GM23338 (cell line): ENCODE measurements around the gene LRMDA. TPM values are rescaled to one million over a fixed set of nuclear protein-coding genes. Genes with fewer than 3 reads are reported as not detected.

Source experiments
- ATAC-seq: fragments of 200-7000 bp; cut with Tn5 transposase; 3 replicates; pipeline ENCODE4 v1.9.1; 2020
- DNase-seq: peaks from one replicate; pipeline ENCODE4 v3.0.0-alpha.2; 2015; ENCODE audit warnings: low spot score
- H2AFZ ChIP-seq: fragments of 200-600 bp; sonication (generic); 2 replicates; pipeline ENCODE4 v1.8.0; 2016; ENCODE audit warnings: antibody characterized with exemption, mild to moderate bottlenecking, moderate library complexity
- H3F3A ChIP-seq: fragments of 200-600 bp; sonication (generic); replicated peaks from 2 replicates; pipeline ENCODE4 v1.8.0; 2017; ENCODE audit warnings: antibody characterized with exemption, mixed run types, low read depth
- H3K27ac ChIP-seq: fragments of 200-600 bp; sonication (generic); 2 replicates; pipeline ENCODE4 v1.6.1; 2016; ENCODE audit warnings: low read depth
- H3K27me3 ChIP-seq: fragments of 200-600 bp; sonication (generic); 2 replicates; pipeline ENCODE4 v1.8.0; 2016; ENCODE audit warnings: mild to moderate bottlenecking, mixed run types, moderate library complexity; ENCODE audit not compliant: insufficient read depth
- H3K36me3 ChIP-seq: fragments of 200-600 bp; sonication (generic); 2 replicates; pipeline ENCODE4 v1.8.0; 2016; ENCODE audit warnings: mild to moderate bottlenecking; ENCODE audit not compliant: insufficient read depth
- H3K4me1 ChIP-seq: fragments of 200-600 bp; sonication (generic); 2 replicates; pipeline ENCODE4 v1.8.0; 2016; ENCODE audit warnings: mild to moderate bottlenecking, moderate library complexity; ENCODE audit not compliant: insufficient read depth
- H3K4me2 ChIP-seq: fragments of 200-600 bp; sonication (generic); 2 replicates; pipeline ENCODE4 v1.7.1; 2017; ENCODE audit warnings: mixed run types
- H3K4me3 ChIP-seq: fragments of 200-600 bp; sonication (generic); 2 replicates; pipeline ENCODE4 v1.6.1; 2016; ENCODE audit warnings: mixed run types
- H3K79me2 ChIP-seq: fragments of 200-600 bp; sonication (generic); replicated peaks from 2 replicates; pipeline ENCODE4 v1.8.0; 2017; ENCODE audit warnings: mild to moderate bottlenecking; ENCODE audit not compliant: insufficient read depth
- H3K9me2 ChIP-seq: fragments of 200-600 bp; sonication (generic); 2 replicates; pipeline ENCODE4 v1.8.0; 2017; ENCODE audit not compliant: insufficient read depth
- H4K20me1 ChIP-seq: fragments of 200-600 bp; sonication (generic); replicated peaks from 2 replicates; pipeline ENCODE4 v1.8.0; 2017; ENCODE audit warnings: mild to moderate bottlenecking; ENCODE audit not compliant: insufficient read depth
- H3K27ac Mint-ChIP-seq: 2 replicates; pipeline ENCODE4 v1.8.0; 2020; ENCODE audit warnings: inconsistent platforms, mild to moderate bottlenecking, moderate library complexity, mixed read lengths
- H3K27me3 Mint-ChIP-seq: 3 replicates; pipeline ENCODE4 v1.8.0; 2022; ENCODE audit warnings: low read depth, mild to moderate bottlenecking, moderate library complexity, mixed read lengths, inconsistent platforms; ENCODE audit not compliant: insufficient read depth, poor library complexity
- H3K36me3 Mint-ChIP-seq: 3 replicates; pipeline ENCODE4 v1.8.0; 2021; ENCODE audit warnings: low read depth, mild to moderate bottlenecking, inconsistent platforms, moderate library complexity, mixed read lengths
- H3K4me1 Mint-ChIP-seq: 3 replicates; pipeline ENCODE4 v1.8.0; 2020; ENCODE audit warnings: mild to moderate bottlenecking, inconsistent platforms, mixed read lengths
- H3K4me3 Mint-ChIP-seq: 3 replicates; pipeline ENCODE4 v1.8.0; 2021; ENCODE audit warnings: moderate library complexity, mild to moderate bottlenecking, inconsistent platforms, mixed read lengths
- H3K9me3 Mint-ChIP-seq: 3 replicates; pipeline ENCODE4 v1.8.0; 2020; ENCODE audit warnings: moderate library complexity, mild to moderate bottlenecking, inconsistent platforms, mixed read lengths
- CREB1 ChIP-seq: fragments of 250-450 bp; sonication (Bioruptor Pico); IDR thresholded peaks from 2 replicates; pipeline ENCODE4 v1.5.0; 2020; ENCODE audit warnings: low read depth, mild to moderate bottlenecking, moderate library complexity
- EZH2 ChIP-seq: fragments of 200-600 bp; sonication (generic); IDR thresholded peaks from one replicate; pipeline ENCODE4 v1.8.0; 2017; ENCODE audit warnings: antibody characterized with exemption, mild to moderate bottlenecking, low read depth; ENCODE audit not compliant: unreplicated experiment
- EZH2phosphoT487 ChIP-seq: fragments of 200-600 bp; sonication (generic); IDR thresholded peaks from one replicate; pipeline ENCODE4 v1.8.1; 2018; ENCODE audit warnings: antibody characterized with exemption; ENCODE audit not compliant: unreplicated experiment
- JUNB ChIP-seq: IDR thresholded peaks from one replicate; pipeline ENCODE4 v1.6.1; 2016; ENCODE audit warnings: antibody characterized with exemption; ENCODE audit not compliant: unreplicated experiment
- NANOG ChIP-seq: IDR thresholded peaks from 2 replicates; pipeline ENCODE4 v1.6.1; 2016; ENCODE audit warnings: antibody characterized with exemption, borderline replicate concordance
- POLR2AphosphoS5 ChIP-seq: IDR thresholded peaks from 2 replicates; pipeline ENCODE4 v1.6.1; 2016; ENCODE audit warnings: antibody characterized with exemption, low read depth
- STAT1 ChIP-seq: IDR thresholded peaks from one replicate; pipeline ENCODE4 v1.6.1; 2016; ENCODE audit warnings: antibody characterized with exemption; ENCODE audit not compliant: unreplicated experiment
- ZNF114 ChIP-seq: fragments of 250-450 bp; sonication (Bioruptor Pico); IDR thresholded peaks from 2 replicates; pipeline ENCODE4 v1.5.0; 2020; ENCODE audit warnings: mild to moderate bottlenecking, moderate library complexity
- ZNF331 ChIP-seq: fragments of 250-450 bp; sonication (Bioruptor Pico); IDR thresholded peaks from 2 replicates; pipeline ENCODE4 v1.5.0; 2020; ENCODE audit warnings: low read depth, mild to moderate bottlenecking, moderate library complexity
- polyA plus RNA-seq: library from polyadenylated mRNA; unstranded; fragments of >200 nt; fragmentation: Nextera tagmentation; extraction: Ambion mirVana; gene quantifications from 2 replicates; pipeline ENCODE4 v1.2.1, GENCODE V29; 2016
- total RNA-seq: library from RNA; depleted of rRNA; stranded (reverse); fragments of >200 nt; shearing (Covaris generic); gene quantifications from 2 replicates; pipeline ENCODE4 v1.2.3, GENCODE V29; 2014
- TF ChIP-seq, protein P1 (sequence below): IDR thresholded peaks from 2 replicates; pipeline ENCODE4 v1.6.1; 2016; ENCODE audit warnings: antibody characterized with exemption
- TF ChIP-seq, protein P2 (sequence below), 2 experiments: fragments of 200-600 bp in 1 of 2; sonication (generic) in 1 of 2; conservative IDR thresholded peaks; 2 replicates each; pipeline versions ENCODE4 v1.5.1 to v1.6.1; 2016 to 2017; ENCODE audit warnings: antibody characterized with exemption in 2 of 2, low read depth in 2 of 2, mild to moderate bottlenecking in 2 of 2, moderate library complexity in 1 of 2
- TF ChIP-seq, protein P3 (sequence below): fragments of 250-450 bp; sonication (Bioruptor Pico); IDR thresholded peaks from 2 replicates; pipeline ENCODE4 v1.5.0; 2020; ENCODE audit warnings: mild to moderate bottlenecking, moderate library complexity
- TF ChIP-seq, protein P4 (sequence below): IDR thresholded peaks from one replicate; pipeline ENCODE4 v1.6.1; 2018; ENCODE audit warnings: antibody characterized with exemption; ENCODE audit not compliant: unreplicated experiment

LRMDA gene
- total and polyA plus RNA-seq, 2 experiments from 2014 or later, result 0.90 to 1.8 TPM

DNA sequence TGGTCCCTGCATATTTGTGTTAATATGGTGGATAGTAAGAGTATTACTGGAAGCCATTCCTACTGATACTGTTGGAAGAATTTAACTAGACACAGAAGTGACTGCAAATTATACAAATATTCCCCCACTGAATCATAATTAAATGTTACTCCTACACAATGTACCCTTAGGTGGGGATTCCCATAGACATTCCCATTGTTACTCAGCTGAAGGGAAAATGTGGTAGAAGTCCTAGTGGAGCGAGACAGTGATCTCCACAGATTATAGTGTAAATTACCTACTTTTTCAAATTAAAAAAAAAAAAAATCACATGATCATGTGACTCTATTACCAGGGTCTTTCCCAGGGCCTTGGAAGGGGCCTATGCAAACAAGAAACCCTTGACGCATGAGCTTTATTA lies 611.8 kb downstream of the LRMDA start:
- Histone ChIP-seq H3F3A (no peaks in the 10 kb centered on the region), H3K36me3 (no peaks in the 10 kb centered on the region), H3K9me2 (peaks cover 22% of the 10 kb centered on the region; the same call in 1 of the 2 replicates), H3K79me2 (no peaks in the 10 kb centered on the region), H2AFZ (no peak overlapping the region), H3K4me2 (no peak overlapping the region), H3K27me3 (no peaks in the 10 kb centered on the region), H4K20me1 (no peaks in the 10 kb centered on the region), H3K27ac (no peak overlapping the region), H3K4me3 (no peak overlapping the region), H3K4me1 (no peaks in the 10 kb centered on the region)
- TF ChIP-seq STAT1 (no peak), JUNB (no peak), POLR2AphosphoS5 (no peak), ZNF114 (CRISPR knock-in tag) (no peak), EZH2phosphoT487 (no peak), CREB1 (CRISPR knock-in tag) (no peak), EZH2 (no peak), NANOG (no peak), ZNF331 (CRISPR knock-in tag) (no peak)
- TF ChIP-seq, protein P1, sequence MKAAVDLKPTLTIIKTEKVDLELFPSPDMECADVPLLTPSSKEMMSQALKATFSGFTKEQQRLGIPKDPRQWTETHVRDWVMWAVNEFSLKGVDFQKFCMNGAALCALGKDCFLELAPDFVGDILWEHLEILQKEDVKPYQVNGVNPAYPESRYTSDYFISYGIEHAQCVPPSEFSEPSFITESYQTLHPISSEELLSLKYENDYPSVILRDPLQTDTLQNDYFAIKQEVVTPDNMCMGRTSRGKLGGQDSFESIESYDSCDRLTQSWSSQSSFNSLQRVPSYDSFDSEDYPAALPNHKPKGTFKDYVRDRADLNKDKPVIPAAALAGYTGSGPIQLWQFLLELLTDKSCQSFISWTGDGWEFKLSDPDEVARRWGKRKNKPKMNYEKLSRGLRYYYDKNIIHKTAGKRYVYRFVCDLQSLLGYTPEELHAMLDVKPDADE, result no peak
- TF ChIP-seq, protein P2, sequence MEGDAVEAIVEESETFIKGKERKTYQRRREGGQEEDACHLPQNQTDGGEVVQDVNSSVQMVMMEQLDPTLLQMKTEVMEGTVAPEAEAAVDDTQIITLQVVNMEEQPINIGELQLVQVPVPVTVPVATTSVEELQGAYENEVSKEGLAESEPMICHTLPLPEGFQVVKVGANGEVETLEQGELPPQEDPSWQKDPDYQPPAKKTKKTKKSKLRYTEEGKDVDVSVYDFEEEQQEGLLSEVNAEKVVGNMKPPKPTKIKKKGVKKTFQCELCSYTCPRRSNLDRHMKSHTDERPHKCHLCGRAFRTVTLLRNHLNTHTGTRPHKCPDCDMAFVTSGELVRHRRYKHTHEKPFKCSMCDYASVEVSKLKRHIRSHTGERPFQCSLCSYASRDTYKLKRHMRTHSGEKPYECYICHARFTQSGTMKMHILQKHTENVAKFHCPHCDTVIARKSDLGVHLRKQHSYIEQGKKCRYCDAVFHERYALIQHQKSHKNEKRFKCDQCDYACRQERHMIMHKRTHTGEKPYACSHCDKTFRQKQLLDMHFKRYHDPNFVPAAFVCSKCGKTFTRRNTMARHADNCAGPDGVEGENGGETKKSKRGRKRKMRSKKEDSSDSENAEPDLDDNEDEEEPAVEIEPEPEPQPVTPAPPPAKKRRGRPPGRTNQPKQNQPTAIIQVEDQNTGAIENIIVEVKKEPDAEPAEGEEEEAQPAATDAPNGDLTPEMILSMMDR (conservative IDR thresholded peaks at IDR 0.05; ENCODE audit: low read depth in 2 of 2), result no peak
- TF ChIP-seq, protein P3, sequence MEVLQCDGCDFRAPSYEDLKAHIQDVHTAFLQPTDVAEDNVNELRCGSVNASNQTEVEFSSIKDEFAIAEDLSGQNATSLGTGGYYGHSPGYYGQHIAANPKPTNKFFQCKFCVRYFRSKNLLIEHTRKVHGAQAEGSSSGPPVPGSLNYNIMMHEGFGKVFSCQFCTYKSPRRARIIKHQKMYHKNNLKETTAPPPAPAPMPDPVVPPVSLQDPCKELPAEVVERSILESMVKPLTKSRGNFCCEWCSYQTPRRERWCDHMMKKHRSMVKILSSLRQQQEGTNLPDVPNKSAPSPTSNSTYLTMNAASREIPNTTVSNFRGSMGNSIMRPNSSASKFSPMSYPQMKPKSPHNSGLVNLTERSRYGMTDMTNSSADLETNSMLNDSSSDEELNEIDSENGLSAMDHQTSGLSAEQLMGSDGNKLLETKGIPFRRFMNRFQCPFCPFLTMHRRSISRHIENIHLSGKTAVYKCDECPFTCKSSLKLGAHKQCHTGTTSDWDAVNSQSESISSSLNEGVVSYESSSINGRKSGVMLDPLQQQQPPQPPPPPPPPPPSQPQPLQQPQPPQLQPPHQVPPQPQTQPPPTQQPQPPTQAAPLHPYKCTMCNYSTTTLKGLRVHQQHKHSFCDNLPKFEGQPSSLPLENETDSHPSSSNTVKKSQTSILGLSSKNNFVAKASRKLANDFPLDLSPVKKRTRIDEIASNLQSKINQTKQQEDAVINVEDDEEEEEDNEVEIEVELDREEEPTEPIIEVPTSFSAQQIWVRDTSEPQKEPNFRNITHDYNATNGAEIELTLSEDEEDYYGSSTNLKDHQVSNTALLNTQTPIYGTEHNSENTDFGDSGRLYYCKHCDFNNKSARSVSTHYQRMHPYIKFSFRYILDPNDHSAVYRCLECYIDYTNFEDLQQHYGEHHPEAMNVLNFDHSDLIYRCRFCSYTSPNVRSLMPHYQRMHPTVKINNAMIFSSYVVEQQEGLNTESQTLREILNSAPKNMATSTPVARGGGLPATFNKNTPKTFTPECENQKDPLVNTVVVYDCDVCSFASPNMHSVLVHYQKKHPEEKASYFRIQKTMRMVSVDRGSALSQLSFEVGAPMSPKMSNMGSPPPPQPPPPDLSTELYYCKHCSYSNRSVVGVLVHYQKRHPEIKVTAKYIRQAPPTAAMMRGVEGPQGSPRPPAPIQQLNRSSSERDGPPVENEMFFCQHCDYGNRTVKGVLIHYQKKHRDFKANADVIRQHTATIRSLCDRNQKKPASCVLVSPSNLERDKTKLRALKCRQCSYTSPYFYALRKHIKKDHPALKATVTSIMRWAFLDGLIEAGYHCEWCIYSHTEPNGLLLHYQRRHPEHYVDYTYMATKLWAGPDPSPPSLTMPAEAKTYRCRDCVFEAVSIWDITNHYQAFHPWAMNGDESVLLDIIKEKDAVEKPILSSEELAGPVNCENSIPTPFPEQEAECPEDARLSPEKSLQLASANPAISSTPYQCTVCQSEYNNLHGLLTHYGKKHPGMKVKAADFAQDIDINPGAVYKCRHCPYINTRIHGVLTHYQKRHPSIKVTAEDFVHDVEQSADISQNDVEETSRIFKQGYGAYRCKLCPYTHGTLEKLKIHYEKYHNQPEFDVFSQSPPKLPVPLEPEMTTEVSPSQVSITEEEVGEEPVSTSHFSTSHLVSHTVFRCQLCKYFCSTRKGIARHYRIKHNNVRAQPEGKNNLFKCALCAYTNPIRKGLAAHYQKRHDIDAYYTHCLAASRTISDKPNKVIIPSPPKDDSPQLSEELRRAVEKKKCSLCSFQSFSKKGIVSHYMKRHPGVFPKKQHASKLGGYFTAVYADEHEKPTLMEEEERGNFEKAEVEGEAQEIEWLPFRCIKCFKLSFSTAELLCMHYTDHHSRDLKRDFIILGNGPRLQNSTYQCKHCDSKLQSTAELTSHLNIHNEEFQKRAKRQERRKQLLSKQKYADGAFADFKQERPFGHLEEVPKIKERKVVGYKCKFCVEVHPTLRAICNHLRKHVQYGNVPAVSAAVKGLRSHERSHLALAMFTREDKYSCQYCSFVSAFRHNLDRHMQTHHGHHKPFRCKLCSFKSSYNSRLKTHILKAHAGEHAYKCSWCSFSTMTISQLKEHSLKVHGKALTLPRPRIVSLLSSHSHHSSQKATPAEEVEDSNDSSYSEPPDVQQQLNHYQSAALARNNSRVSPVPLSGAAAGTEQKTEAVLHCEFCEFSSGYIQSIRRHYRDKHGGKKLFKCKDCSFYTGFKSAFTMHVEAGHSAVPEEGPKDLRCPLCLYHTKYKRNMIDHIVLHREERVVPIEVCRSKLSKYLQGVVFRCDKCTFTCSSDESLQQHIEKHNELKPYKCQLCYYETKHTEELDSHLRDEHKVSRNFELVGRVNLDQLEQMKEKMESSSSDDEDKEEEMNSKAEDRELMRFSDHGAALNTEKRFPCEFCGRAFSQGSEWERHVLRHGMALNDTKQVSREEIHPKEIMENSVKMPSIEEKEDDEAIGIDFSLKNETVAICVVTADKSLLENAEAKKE, result no peak
- TF ChIP-seq, protein P4, sequence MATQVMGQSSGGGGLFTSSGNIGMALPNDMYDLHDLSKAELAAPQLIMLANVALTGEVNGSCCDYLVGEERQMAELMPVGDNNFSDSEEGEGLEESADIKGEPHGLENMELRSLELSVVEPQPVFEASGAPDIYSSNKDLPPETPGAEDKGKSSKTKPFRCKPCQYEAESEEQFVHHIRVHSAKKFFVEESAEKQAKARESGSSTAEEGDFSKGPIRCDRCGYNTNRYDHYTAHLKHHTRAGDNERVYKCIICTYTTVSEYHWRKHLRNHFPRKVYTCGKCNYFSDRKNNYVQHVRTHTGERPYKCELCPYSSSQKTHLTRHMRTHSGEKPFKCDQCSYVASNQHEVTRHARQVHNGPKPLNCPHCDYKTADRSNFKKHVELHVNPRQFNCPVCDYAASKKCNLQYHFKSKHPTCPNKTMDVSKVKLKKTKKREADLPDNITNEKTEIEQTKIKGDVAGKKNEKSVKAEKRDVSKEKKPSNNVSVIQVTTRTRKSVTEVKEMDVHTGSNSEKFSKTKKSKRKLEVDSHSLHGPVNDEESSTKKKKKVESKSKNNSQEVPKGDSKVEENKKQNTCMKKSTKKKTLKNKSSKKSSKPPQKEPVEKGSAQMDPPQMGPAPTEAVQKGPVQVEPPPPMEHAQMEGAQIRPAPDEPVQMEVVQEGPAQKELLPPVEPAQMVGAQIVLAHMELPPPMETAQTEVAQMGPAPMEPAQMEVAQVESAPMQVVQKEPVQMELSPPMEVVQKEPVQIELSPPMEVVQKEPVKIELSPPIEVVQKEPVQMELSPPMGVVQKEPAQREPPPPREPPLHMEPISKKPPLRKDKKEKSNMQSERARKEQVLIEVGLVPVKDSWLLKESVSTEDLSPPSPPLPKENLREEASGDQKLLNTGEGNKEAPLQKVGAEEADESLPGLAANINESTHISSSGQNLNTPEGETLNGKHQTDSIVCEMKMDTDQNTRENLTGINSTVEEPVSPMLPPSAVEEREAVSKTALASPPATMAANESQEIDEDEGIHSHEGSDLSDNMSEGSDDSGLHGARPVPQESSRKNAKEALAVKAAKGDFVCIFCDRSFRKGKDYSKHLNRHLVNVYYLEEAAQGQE, result no peak
- no peaks in the 10 kb centered on the region; the same call in 2 of the 3 replicates for H3K4me1 Mint-ChIP-seq
- peaks cover 19% of the 10 kb centered on the region for H3K36me3 Mint-ChIP-seq
- no peak overlapping the region for H3K4me3 Mint-ChIP-seq
- H3K27ac Mint-ChIP-seq, result no peak overlapping the region
- H3K27me3 Mint-ChIP-seq, result peaks cover 3% of the 10 kb centered on the region
- DNase-seq (no peak), ATAC-seq (no peak)
- peaks cover 24% of the 10 kb centered on the region for H3K9me3 Mint-ChIP-seq
